SU-DHL-6 (cell line): ENCODE results near the gene LRP1B.

Experiments used
- H2AFZ ChIP-seq: fragments of 200-600 bp; sonication (generic); 2 replicates; pipeline ENCODE4 v1.6.1; 2014; ENCODE audit warnings: low read depth, mild to moderate bottlenecking, moderate library complexity, mixed read lengths, antibody characterized with exemption, low read length; ENCODE audit not compliant: severe bottlenecking
- H3F3A ChIP-seq: fragments of 200-600 bp; shearing (Covaris generic); 2 replicates; pipeline ENCODE4 v1.6.0; 2016; ENCODE audit warnings: antibody characterized with exemption, mild to moderate bottlenecking; ENCODE audit not compliant: insufficient read depth
- H3K27ac ChIP-seq: fragments of 200-600 bp; sonication (generic); 2 replicates; pipeline ENCODE4 v1.5.1; 2016; ENCODE audit warnings: low read depth, mild to moderate bottlenecking, low read length, moderate library complexity, mixed read lengths
- H3K27me3 ChIP-seq: fragments of 200-600 bp; sonication (generic), shearing (Covaris generic); 2 replicates; pipeline ENCODE4 v1.6.0; 2014; ENCODE audit warnings: mild to moderate bottlenecking, low read length
- H3K36me3 ChIP-seq: fragments of 200-600 bp; sonication (generic); 2 replicates; pipeline ENCODE4 v1.6.1; 2014; ENCODE audit warnings: mild to moderate bottlenecking, low read length, mixed read lengths
- H3K4me2 ChIP-seq: fragments of 300-600, 200-600 bp; shearing (Covaris generic), sonication (generic); 2 replicates; pipeline ENCODE4 v1.6.0; 2014; ENCODE audit warnings: low read length, low read depth, mild to moderate bottlenecking; ENCODE audit not compliant: poor library complexity, severe bottlenecking
- H3K4me3 ChIP-seq: fragments of 200-600 bp; sonication (generic); 2 replicates; pipeline ENCODE4 v1.5.1; 2014; ENCODE audit warnings: antibody characterized with exemption, low read length, mild to moderate bottlenecking, mixed read lengths; ENCODE audit not compliant: insufficient read depth, poor library complexity, severe bottlenecking
- H3K79me2 ChIP-seq: fragments of 200-600 bp; sonication (generic); 2 replicates; pipeline ENCODE4 v1.6.1; 2014; ENCODE audit warnings: mild to moderate bottlenecking, low read length, moderate library complexity; ENCODE audit not compliant: insufficient read depth
- H3K9ac ChIP-seq: fragments of 200-600 bp; sonication (generic); 2 replicates; pipeline ENCODE4 v1.7.0; 2014; ENCODE audit warnings: mild to moderate bottlenecking, low read length
- H3K9me2 ChIP-seq: fragments of 200-600 bp; sonication (generic); replicated peaks from 2 replicates; pipeline ENCODE4 v1.6.1; 2014; ENCODE audit warnings: low read length; ENCODE audit not compliant: insufficient read depth
- H3K9me3 ChIP-seq: fragments of 200-600 bp; sonication (generic); 2 replicates; pipeline ENCODE4 v1.6.1; 2014; ENCODE audit warnings: low read length, mixed read lengths; ENCODE audit not compliant: insufficient read depth
- H4K20me1 ChIP-seq: fragments of 200-600 bp; sonication (generic); 2 replicates; pipeline ENCODE4 v1.6.1; 2014; ENCODE audit warnings: low read depth, mild to moderate bottlenecking, antibody characterized with exemption, low read length, moderate library complexity, mixed read lengths
- EZH2phosphoT487 ChIP-seq: fragments of 200-600 bp; sonication (generic), shearing (Covaris generic); conservative IDR thresholded peaks from 2 replicates; pipeline ENCODE4 v1.6.1; 2018; ENCODE audit warnings: mild to moderate bottlenecking, antibody characterized with exemption, low read length, moderate library complexity, mixed read lengths
- TF ChIP-seq, protein P1 (sequence below): fragments of 200-600 bp; sonication (generic); IDR thresholded peaks from one replicate; pipeline ENCODE4 v1.5.1; 2017; ENCODE audit warnings: antibody characterized with exemption, mild to moderate bottlenecking, low read length, moderate library complexity; ENCODE audit not compliant: insufficient read depth, poor library complexity, severe bottlenecking

LRP1B gene

DNA sequence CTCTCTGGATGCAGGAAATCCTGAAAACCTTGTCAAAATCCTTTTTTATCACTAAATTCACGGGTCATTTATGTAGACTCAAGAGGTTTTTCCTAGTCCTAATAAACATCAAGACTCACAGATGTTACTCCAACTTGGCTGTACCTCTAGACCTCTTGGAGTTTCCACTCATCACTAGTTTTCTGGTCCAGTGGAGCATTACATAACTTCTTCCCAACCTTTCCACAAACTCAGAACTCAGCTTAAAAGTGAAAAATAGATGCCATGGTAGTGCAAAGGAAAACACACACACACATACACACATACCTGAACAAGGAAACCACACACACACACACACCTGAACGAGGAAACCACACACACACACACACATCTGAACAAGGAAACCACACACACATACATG is 807.2 kb downstream of the LRP1B start:
- Histone ChIP-seq H3K79me2 (no peaks in the 10 kb centered on the region), H3K4me3 (no peak overlapping the region), H4K20me1 (no peaks in the 10 kb centered on the region), H2AFZ (no peak overlapping the region), H3K9me3 (no peaks in the 10 kb centered on the region), H3K36me3 (no peaks in the 10 kb centered on the region), H3K27ac (no peak overlapping the region), H3F3A (no peaks in the 10 kb centered on the region), H3K4me2 (no peak overlapping the region), H3K9me2 (no peaks in the 10 kb centered on the region), H3K27me3 (no peaks in the 10 kb centered on the region), H3K9ac (no peak overlapping the region)
- TF ChIP-seq EZH2phosphoT487 = no peak
- TF ChIP-seq, protein P1, sequence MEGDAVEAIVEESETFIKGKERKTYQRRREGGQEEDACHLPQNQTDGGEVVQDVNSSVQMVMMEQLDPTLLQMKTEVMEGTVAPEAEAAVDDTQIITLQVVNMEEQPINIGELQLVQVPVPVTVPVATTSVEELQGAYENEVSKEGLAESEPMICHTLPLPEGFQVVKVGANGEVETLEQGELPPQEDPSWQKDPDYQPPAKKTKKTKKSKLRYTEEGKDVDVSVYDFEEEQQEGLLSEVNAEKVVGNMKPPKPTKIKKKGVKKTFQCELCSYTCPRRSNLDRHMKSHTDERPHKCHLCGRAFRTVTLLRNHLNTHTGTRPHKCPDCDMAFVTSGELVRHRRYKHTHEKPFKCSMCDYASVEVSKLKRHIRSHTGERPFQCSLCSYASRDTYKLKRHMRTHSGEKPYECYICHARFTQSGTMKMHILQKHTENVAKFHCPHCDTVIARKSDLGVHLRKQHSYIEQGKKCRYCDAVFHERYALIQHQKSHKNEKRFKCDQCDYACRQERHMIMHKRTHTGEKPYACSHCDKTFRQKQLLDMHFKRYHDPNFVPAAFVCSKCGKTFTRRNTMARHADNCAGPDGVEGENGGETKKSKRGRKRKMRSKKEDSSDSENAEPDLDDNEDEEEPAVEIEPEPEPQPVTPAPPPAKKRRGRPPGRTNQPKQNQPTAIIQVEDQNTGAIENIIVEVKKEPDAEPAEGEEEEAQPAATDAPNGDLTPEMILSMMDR = no peak

DNA sequence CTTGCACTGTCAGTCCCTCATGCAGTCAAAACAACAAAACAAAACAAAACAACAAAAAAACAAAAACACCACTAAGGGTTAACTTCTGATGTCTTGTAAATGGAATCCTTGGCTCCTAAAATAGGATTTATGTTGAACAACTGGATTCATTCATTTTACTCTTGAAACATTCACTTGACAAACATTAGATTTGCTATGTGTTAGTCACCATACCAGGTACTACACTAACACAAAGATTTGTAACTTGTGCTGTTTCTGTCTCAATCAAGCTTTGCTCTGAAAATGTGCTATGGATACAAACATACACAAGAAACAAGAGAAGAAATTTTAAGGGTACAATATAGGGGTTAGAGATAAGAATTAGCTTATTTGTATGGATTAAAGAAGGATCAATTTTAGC is 812.8 kb downstream of the LRP1B start:
- no peak overlapping the region for H2AFZ ChIP-seq
- H3K79me2 ChIP-seq = no peaks in the 10 kb centered on the region
- H4K20me1 ChIP-seq = no peaks in the 10 kb centered on the region
- no peaks in the 10 kb centered on the region for H3K9me2 ChIP-seq
- no peak overlapping the region for H3K4me3 ChIP-seq
- no peak for TF ChIP-seq EZH2phosphoT487
- TF ChIP-seq, protein P1 = no peak
- H3F3A ChIP-seq = no peaks in the 10 kb centered on the region
- H3K4me2 ChIP-seq = no peak overlapping the region
- H3K9me3 ChIP-seq = no peaks in the 10 kb centered on the region
- H3K27ac ChIP-seq = no peak overlapping the region
- no peaks in the 10 kb centered on the region for H3K27me3 ChIP-seq
- no peak overlapping the region for H3K9ac ChIP-seq
- no peaks in the 10 kb centered on the region for H3K36me3 ChIP-seq

DNA sequence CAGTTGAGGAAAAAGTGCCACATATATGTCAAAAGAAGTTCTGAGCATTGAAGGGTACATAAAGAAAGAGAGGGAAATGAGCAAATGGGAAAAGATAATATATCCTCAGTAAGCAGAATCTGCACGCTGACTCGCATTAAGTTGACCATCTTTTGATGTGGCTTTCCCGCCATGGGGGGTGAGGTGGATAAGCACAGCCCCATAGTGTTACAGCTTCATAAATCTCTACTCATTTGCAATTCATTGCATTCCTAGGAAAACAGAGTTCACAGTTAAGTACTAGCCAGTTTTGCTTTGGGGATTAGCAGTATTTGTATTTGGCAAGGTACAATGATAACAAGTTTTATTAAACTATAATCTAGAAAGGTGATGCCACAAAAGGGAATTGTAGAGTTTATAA is 814.2 kb downstream of the LRP1B start:
- no peaks in the 10 kb centered on the region for H3F3A ChIP-seq
- no peak overlapping the region for H3K27ac ChIP-seq
- H4K20me1 ChIP-seq = no peaks in the 10 kb centered on the region
- no peak overlapping the region for H2AFZ ChIP-seq
- no peak overlapping the region for H3K4me3 ChIP-seq
- H3K9me3 ChIP-seq = no peaks in the 10 kb centered on the region
- no peaks in the 10 kb centered on the region for H3K79me2 ChIP-seq
- TF ChIP-seq EZH2phosphoT487 = no peak
- TF ChIP-seq, protein P1 = no peak
- H3K36me3 ChIP-seq = no peaks in the 10 kb centered on the region
- no peak overlapping the region for H3K4me2 ChIP-seq
- H3K27me3 ChIP-seq = no peaks in the 10 kb centered on the region
- no peaks in the 10 kb centered on the region for H3K9me2 ChIP-seq
- H3K9ac ChIP-seq = no peak overlapping the region

DNA sequence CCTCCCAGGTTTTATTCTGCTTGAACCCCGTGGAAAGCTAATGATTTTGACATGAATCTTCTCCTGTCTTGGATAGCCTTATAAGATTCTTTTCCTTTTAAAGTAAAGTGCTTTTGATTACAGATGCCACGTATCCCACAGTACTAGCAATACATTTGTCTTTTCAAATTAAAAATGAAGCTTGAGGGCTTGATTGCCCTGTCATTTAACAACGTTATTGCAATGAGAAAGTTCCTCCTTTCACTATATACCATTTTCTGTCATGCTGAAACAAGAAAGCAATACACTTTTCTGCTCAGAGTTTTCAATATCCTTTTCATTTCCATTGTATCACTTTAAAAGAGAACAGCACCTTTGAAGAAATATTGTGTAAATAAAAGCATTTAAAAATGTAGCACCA is 814.7 kb downstream of the LRP1B start:
- no peak for TF ChIP-seq EZH2phosphoT487
- TF ChIP-seq, protein P1 = no peak
- H3K4me3 ChIP-seq = no peak overlapping the region
- no peaks in the 10 kb centered on the region for H3K27me3 ChIP-seq
- H3K9me3 ChIP-seq = no peaks in the 10 kb centered on the region
- H3K79me2 ChIP-seq = no peaks in the 10 kb centered on the region
- no peaks in the 10 kb centered on the region for H3F3A ChIP-seq
- no peak overlapping the region for H3K27ac ChIP-seq
- no peak overlapping the region for H3K9ac ChIP-seq
- no peak overlapping the region for H2AFZ ChIP-seq
- H3K36me3 ChIP-seq = no peaks in the 10 kb centered on the region
- no peaks in the 10 kb centered on the region for H4K20me1 ChIP-seq
- no peaks in the 10 kb centered on the region for H3K9me2 ChIP-seq
- no peak overlapping the region for H3K4me2 ChIP-seq
